HS-27A (cell line): ENCODE data around the gene IRF5.

Experiments
- DNase-seq: peaks from one replicate; pipeline ENCODE4 v3.0.0-alpha.2; 2012; ENCODE audit warnings: low read depth, missing footprints

Gene IRF5

GRCh38 chr7:128937647-128938543 is at the start of gene IRF5:
TSS of gene IRF5 (plus strand) at chr7:128937927. CDS start at chr7:128942082, 4,155 bp downstream.
- DNase-seq = no peak

- DNase-seq = no peak
Measured at GRCh38 chr7:128888039-128888755, 49.5 kb upstream of the IRF5 start.

DNA sequence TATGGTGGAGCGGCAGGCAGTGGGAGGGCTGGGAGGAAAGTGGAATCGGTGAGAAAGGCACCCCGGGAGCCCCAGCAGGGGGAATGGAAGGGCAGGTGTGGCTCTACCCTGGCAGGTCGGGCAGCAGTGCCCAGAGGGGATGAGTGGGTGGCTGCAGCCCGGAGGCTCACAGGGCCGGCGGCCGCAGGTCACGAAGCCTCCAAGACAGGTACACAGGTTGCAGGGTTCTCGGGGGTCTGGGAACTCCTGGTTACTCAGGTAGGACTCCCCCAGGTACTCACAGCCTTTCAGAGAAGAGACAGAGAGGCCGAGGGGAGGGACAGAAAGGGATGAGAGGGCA is 49.0 kb upstream of the IRF5 start:
- no peak for DNase-seq

DNA sequence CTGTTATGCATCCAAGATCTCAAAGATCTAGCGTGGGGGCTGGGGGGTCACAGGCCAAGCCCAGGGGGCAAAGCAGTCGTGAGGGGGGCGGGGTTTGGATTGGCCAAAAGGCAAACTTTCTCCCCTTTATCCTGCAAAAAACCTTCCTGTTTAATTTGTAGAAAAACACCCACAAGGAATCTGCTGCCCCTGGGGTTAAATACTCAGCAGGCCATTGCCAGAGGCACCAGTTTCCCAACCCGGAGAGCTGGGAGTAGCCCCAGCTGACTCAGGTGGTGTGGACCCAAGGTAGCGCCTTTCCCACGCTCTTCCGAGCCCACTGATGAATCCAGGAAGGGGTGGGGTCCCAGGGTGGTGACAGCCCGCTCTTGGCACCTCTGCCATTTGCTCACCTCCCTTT is 48.6 kb upstream of the IRF5 start:
- DNase-seq = no peak

DNA sequence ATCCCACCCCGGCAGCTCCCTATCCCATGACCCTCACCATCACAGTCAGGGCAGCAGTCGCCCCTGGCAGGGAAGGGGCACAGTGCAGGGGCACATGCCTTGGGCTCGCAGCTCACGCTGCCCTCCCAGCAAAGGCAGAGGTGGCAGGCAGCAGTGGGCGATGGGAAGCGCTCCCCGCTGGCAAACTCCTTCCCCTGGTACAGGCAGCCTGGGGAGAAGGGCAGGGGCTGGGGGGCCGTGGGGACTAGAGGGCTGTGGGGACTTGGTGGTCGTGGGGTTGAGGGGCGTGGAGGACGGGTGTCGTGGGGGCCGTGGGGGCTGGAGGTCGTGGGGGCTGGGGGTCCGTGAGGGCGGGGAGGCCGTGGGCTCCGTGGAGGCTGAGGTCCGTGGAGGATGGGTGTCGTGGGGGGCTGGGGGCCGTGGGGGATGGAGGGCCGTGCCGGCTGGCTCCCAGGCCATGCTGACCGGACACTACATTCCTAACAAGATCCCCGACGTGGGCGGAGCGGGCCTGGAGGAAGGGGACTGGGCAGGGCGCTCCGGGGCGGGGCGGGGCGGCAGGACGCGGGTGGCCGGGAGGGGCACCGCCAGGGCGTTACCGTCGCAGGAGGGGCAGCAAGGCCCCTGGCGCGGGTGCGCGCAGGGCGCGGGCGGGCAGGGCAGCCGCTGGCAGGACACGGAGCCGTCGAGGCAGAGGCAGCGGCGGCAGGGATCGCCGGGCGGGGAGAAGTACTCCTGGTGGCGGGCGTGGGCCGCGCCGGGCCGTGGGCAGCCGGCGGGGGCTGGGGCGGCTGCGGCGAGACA is 47.2 kb upstream of the IRF5 start:
- no peak for DNase-seq

- no peak for DNase-seq
Measured at GRCh38 chr7:128891110-128891941, 46.4 kb upstream of the IRF5 start.

DNA sequence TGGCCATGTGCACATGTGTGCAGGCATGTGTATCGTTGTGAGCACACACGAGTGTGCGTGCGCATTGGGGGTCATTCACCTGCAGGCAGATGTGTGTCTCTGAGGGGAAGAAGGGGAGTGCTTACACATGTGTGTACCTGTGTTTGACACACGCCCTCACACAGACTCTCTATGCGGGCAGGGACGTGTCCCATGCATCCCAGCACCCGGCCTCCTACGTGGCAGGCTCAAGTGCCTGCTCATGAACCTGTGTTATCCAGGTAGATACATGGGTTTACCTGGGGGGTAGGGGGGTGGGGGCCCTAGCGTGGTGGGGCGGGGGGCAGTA is 45.8 kb upstream of the IRF5 start:
- no peak for DNase-seq

DNA sequence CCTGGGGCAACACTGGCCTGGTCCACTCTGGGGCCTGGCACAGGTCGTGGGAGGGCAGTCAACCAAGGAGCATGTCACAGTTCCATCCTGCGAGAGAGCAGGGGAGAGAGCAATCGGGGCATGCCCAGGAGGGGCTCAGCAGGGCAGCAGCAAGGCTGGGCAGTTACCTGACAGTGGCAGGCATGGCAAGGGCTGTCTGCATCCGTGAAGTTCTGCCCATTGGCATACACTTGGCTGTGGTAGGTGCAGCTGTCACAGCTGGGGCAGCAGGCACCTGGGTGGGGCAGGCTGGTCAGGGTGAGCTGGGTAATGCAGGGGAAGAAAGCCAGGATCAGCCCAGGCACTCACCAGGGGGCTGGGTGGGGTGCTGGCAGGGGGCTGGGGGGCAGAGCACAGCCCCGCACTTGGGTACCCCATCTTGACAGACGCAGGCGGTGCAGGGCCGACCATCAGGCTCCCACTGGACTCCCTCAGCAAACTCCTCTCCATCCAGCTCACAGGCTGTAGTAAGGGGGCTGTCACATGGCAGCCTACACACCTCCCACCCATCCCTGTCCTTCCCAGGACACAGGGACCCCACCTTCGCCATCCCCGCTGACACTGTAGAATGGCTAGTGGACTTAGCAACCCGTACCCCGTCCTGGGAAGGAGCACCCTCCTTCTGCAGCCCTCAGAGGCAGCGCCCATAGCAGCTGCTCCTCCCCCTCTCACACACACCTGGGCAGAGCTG is 45.0 kb upstream of the IRF5 start:
- DNase-seq = no peak

GRCh38 chr7:128893251-128894100 is 44.3 kb upstream of the IRF5 start:
- DNase-seq = no peak

GRCh38 chr7:128894101-128894440 is 43.7 kb upstream of the IRF5 start:
- DNase-seq = no peak

GRCh38 chr7:128895320-128895719 is 42.4 kb upstream of the IRF5 start:
- DNase-seq = no peak

DNA sequence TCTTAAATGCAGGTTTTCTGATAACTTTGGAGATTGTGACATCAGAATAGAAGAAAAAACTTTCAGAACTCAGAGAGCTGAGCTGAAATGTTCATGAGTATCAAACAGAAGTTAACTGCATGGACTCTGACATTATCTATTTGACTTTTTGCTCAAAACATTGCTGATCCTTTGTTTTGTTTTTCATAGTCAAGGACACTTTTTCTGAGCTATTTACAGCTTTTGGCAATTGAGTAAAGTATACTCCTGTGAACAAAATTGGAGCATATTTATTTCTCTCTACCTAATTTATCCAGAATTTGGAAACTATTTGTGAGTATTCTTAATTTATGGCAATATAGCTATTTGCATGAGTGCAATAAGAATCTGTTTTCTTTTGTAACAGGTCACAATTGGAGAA is 38.3 kb upstream of the IRF5 start:
- DNase-seq = no peak

DNA sequence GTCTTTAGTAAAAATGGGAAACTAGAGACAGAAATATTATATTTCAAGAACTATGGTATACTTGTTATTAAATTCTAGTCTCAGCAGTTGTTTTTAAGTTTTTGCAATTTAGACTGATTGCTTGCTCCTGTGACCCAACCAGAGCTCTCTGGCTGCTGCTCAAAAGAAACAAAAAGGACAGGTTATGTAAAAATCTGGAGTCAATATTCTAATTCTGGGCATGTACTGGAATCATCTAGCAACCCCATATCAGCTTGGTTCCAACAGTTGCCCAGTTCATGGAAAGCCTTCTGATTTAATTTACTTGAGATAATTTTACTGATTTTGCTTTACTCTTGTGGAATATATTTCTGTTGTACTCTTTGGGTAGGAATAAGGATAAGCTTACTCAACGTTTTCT is 37.5 kb upstream of the IRF5 start:
- no peak for DNase-seq

DNA sequence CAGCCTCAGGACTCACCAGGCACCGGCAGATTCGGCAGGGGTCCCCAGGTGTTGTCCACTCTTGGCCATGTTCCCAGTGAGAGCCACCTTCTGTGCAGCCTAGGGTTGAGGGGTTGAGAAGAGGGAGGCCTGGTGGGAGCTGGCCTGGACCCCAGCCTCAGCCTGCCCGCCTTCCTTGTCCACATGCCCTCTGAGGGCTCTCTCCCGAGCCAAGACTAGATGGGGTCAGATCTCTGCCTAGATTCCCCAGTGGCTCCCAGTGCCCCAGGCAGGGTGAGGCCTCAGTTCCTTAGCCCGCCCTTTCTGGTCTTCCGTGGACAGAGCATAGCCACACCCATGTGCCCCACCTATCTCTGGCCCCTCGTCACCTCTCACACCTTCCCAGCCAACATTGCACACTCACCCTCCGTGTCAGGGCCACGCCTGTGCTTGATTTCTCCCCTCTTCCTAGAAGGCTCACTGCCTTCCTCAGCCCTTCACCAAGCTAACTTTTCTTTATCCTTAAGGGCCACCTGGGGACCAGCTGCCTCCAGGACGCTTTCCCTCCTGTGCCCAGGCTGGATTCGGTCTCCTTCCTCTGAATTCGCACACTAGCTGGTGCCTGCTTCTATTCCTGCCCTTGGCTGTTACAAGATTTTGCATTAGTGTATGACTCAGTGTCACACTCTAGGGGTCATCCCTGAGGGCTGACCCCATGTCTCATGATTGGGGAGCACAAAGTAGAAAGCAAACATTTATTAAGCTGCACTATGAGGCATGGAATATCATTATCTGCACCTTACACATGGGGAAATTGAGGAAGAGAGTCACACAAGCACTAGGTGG is 34.8 kb upstream of the IRF5 start:
- no peak for DNase-seq

- DNase-seq = no peak
Measured at GRCh38 chr7:128903621-128904361, 33.9 kb upstream of the IRF5 start.

DNA sequence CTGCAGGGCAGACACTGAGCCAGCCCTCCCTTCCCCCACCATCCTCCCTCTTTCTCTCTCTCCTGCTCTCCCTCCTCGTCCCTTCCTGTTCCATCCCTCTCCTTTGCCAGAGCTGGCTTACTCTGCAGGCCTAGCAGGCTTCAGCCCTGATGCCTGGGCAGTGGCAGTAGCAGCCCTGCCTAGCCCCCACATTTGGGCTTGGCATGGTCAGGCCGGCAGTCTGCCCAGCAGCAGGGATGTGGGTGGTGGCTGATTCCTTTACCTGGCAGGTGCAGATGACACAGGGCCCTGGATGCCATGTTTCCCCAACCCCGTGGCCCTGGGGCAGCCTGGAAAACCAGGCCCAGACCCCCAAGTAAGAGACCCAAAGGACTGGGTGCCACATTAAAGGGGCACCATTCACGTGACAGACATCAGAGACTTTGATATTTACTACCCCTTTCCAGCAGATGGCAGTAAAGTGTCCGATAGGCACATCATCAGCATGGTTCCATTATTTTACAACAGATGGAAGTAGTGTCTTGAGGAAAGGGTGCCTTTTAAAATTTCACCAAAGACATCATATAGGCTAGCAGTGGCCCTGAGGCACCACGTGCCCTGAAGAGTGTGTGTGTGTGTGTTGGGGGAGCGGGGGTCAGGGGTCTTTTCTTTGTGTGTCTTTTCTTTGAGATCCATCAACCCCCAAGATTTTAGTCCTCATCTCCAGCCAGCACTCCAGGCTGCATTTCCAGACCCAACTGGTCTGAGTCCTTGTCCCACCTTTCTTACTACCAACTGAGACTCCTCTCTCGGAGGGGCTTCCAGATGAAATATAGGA is 33.1 kb upstream of the IRF5 start:
- DNase-seq = no peak

DNA sequence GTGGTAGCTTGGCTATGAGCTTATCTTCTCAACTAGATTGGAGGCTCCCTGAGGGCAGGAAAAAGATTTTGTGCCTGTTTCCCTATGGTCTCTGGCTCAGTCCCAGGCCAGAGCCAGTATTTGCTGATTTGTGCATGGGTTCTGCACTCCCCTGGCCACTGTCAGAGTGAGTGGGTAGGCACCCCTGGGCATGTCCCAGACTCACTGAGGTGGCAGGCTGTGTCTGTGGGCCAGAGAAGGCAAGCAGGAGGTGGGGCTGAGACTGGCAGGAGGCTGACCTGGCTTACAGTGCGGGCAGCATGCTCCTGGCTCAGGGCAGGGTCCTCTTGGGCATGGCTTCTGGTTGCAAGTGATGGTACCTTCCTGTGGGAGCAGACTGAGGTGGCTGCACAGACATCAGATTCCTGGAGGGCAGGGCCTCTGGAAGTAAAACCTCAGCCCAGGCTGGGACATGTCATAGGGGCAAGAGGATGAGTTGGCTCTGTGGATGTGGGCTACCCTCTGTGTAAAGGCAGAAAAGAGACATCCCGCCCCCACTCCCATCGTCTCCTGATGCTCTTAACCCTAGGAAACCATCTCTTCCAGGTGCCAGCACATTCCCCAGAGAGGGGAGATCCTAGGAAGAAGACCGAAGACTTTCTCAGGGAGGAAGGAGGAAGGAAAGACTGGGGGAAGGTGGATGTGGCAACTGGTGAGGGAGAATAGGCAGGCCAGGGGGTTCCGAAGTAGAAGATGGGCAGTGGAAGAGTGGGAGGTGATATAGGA is 31.5 kb upstream of the IRF5 start:
- DNase-seq = no peak
